Activated CD4-positive, alpha-beta T cell treated with anti-CD3 and anti-CD28 coated beads for 24 hours (primary cell): Measurements from ENCODE around the gene RSPH10B.
A peak's percentile ranks its signal among the peaks of the same experiment; 100 is the strongest.
"Not testable (repeated sequence)": the region's sequence is repeated elsewhere in the genome, so short reads cannot be mapped to it uniquely, and the experiment has no call there.

ENCODE experiments used
- DNase-seq, 2 donors: peaks; one replicate each; pipeline ENCODE4 v3.0.0-alpha.2; 2020; ENCODE audit warnings: low read depth in 2 of 2

RSPH10B gene

GRCh38 chr7:5926263-5926870 is 44.1 kb downstream of the RSPH10B start:
- not testable (repeated sequence) for DNase-seq

- not testable (repeated sequence) for DNase-seq
Measured at GRCh38 chr7:5924630-5925029, 45.9 kb downstream of the RSPH10B start.

GRCh38 chr7:5924180-5924579 is 46.3 kb downstream of the RSPH10B start:
- DNase-seq: not testable (repeated sequence)

GRCh38 chr7:5916529-5916928 is 54.0 kb downstream of the RSPH10B start:
- DNase-seq: not testable (repeated sequence)

GRCh38 chr7:5908835-5909234 is 61.7 kb downstream of the RSPH10B start:
- not testable (repeated sequence) for DNase-seq

GRCh38 chr7:5904726-5905125 is 65.8 kb downstream of the RSPH10B start:
- not testable (repeated sequence) for DNase-seq

- not testable (repeated sequence) for DNase-seq
Measured at GRCh38 chr7:5903002-5903401, 67.5 kb downstream of the RSPH10B start.

GRCh38 chr7:5898480-5899224 is 71.8 kb downstream of the RSPH10B start, which contains the start of gene CCZ1:
CCZ1 (plus strand) TSS chr7:5898733; CDS start chr7:5898800, 67 bp downstream.
- DNase-seq: peak; percentile 49 to 67

- not testable (repeated sequence) for DNase-seq
Measured at GRCh38 chr7:5897369-5897919, 73.0 kb downstream of the RSPH10B start.

- DNase-seq: no peak
Measured at GRCh38 chr7:5892498-5892897, 78.0 kb downstream of the RSPH10B start.

GRCh38 chr7:5890244-5890643 is 80.2 kb downstream of the RSPH10B start:
- DNase-seq: not testable (repeated sequence)

GRCh38 chr7:5888021-5888420 is 82.5 kb downstream of the RSPH10B start:
- not testable (repeated sequence) for DNase-seq

- DNase-seq: not testable (repeated sequence)
Measured at GRCh38 chr7:5884431-5884830, 86.1 kb downstream of the RSPH10B start.

GRCh38 chr7:5880106-5880505 is 90.4 kb downstream of the RSPH10B start:
- DNase-seq: not testable (repeated sequence)

- DNase-seq: not testable (repeated sequence)
Measured at GRCh38 chr7:5879591-5879990, 90.9 kb downstream of the RSPH10B start.
